Gastrocnemius medialis (tissue), 4 donors: Measurements from ENCODE around the gene PKP4. TPM values are rescaled to one million over a fixed set of nuclear protein-coding genes. Genes with fewer than 3 reads are reported as not detected.
"Not testable (repeated sequence)": the region's sequence is repeated elsewhere in the genome, so short reads cannot be mapped to it uniquely, and the experiment has no call there.

Experiments used
- ATAC-seq, 2 donors: fragments of 150-250 bp; one replicate each; pipeline ENCODE4 v1.9.1; 2016
- DNase-seq, 2 donors: peaks; one replicate each; pipeline ENCODE4 v3.0.0-alpha.2; 2019
- H3K27ac ChIP-seq, 4 donors: fragments of 200-600 bp; sonication (generic); 1 replicate in 1 of 4; 2 replicates in 3 of 4; pipeline ENCODE4 v1.5.1; 2016 to 2018; ENCODE audit warnings: mild to moderate bottlenecking in 2 of 4, moderate library complexity in 1 of 4
- H3K27me3 ChIP-seq, 3 donors: fragments of 200-600 bp; sonication (generic) in 2 of 3; 1 replicate in 1 of 3; 2 replicates in 2 of 3; pipeline versions ENCODE4 v1.5.1 to v1.6.0; 2016 to 2019; ENCODE audit warnings: mild to moderate bottlenecking in 1 of 3, moderate library complexity in 1 of 3
- H3K36me3 ChIP-seq, 2 donors: fragments of 200-600 bp; sonication (generic) in 1 of 2; one replicate each; pipeline ENCODE4 v1.5.1; 2017 to 2018
- H3K4me1 ChIP-seq, 2 donors: fragments of 200-600 bp; sonication (generic) in 1 of 2; one replicate each; pipeline ENCODE4 v1.5.1; 2016 to 2017; ENCODE audit warnings: mild to moderate bottlenecking in 2 of 2
- H3K4me3 ChIP-seq, 4 donors: fragments of 200-600 bp; sonication (generic) in 3 of 4; 1 replicate in 1 of 4; 2 replicates in 3 of 4; pipeline ENCODE4 v1.5.1; 2016 to 2019; ENCODE audit warnings: mild to moderate bottlenecking in 2 of 4
- H3K9me3 ChIP-seq, 3 donors: fragments of 200-600 bp; sonication (generic) in 2 of 3; 1 replicate in 1 of 3; 2 replicates in 2 of 3; pipeline ENCODE4 v1.5.1; 2016 to 2019
- CTCF ChIP-seq, 5 experiments: fragments of 450-650 bp in 3 of 5; fragments of 200-600 bp in 2 of 5; sonication (generic) in 2 of 5; IDR thresholded peaks in 4 of 5; conservative IDR thresholded peaks in 1 of 5; 1 replicate in 4 of 5; 2 replicates in 1 of 5; pipeline ENCODE4 v1.5.1; 2016 to 2019; ENCODE audit warnings: antibody characterized with exemption in 5 of 5, mild to moderate bottlenecking in 3 of 5, moderate library complexity in 3 of 5
- POLR2A ChIP-seq, 2 donors: fragments of 450-650 bp; IDR thresholded peaks; one replicate each; pipeline ENCODE4 v1.6.1; 2017; ENCODE audit warnings: antibody characterized with exemption in 2 of 2, mild to moderate bottlenecking in 2 of 2, moderate library complexity in 2 of 2
- in situ Hi-C, 4 donors: fragments of 200-750 bp; cut with MboI; loops; one replicate each; pipeline versions ENCODE4 v1.15.0 to v1.8.0; 2017; ENCODE audit warnings: low sequenced_read_pairs in 4 of 4
- intact Hi-C: fragments of 100-400 bp; cut with DNase I; formaldehyde crosslinking; loops from one replicate; pipeline ENCODE4 v1.15.1; 2023; ENCODE audit warnings: low total_unique reads
- total RNA-seq, 4 donors: library from RNA; depleted of rRNA; stranded (reverse); fragments of >200 nt; gene quantifications; one replicate each; pipeline versions ENCODE4 v1.1.0 to v1.2.3, GENCODE V29; 2016

The PKP4 gene
- total RNA-seq, 4 donors from 2014 or later: 15.3 to 36.0 (median 25.6) TPM

- intact Hi-C loops: no loop called here
- no peak for DNase-seq
These were observed 238.6 kb downstream of the PKP4 start for GRCh38 chr2:158695305-158695704.

GRCh38 chr2:158695744-158696143 is 239.0 kb downstream of the PKP4 start:
- H3K27ac ChIP-seq, in situ Hi-C loops, H3K36me3 ChIP-seq, H3K4me1 ChIP-seq, intact Hi-C loops, ATAC-seq, H3K4me3 ChIP-seq, H3K27me3 ChIP-seq, H3K9me3 ChIP-seq, DNase-seq: not testable (repeated sequence)

More at GRCh38 chr2:158695305-158695704, 238.6 kb downstream of the PKP4 start:
- in situ Hi-C loops: no loop called here
- ATAC-seq: no peak
- H3K4me3 ChIP-seq: no peak overlapping the region
- H3K27me3 ChIP-seq: no peaks in the 10 kb centered on the region
- H3K36me3 ChIP-seq: no peaks in the 10 kb centered on the region
- no peak for TF ChIP-seq POLR2A (IDR thresholded peaks at IDR 0.05)
- TF ChIP-seq CTCF (IDR thresholded peaks at IDR 0.05 in 4 of 5, conservative IDR thresholded peaks at IDR 0.05 in 1 of 5): no peak
- H3K27ac ChIP-seq: no peak overlapping the region
- H3K9me3 ChIP-seq: no peaks in the 10 kb centered on the region
- H3K4me1 ChIP-seq: no peaks in the 10 kb centered on the region

GRCh38 chr2:158699323-158699722 is 242.6 kb downstream of the PKP4 start:
- ATAC-seq (no peak), DNase-seq (no peak)
- in situ Hi-C loops: no loop called here
- H3K36me3 ChIP-seq: no peaks in the 10 kb centered on the region
- H3K4me1 ChIP-seq: no peaks in the 10 kb centered on the region
- H3K4me3 ChIP-seq: no peak overlapping the region
- no peak overlapping the region for H3K27ac ChIP-seq
- intact Hi-C loops: no loop called here
- no peaks in the 10 kb centered on the region for H3K27me3 ChIP-seq
- no peaks in the 10 kb centered on the region for H3K9me3 ChIP-seq
- TF ChIP-seq CTCF (IDR thresholded peaks at IDR 0.05 in 4 of 5, conservative IDR thresholded peaks at IDR 0.05 in 1 of 5) (no peak), POLR2A (IDR thresholded peaks at IDR 0.05) (no peak)

- DNase-seq (no peak), ATAC-seq (no peak)
- in situ Hi-C loops: no loop called here
- no peak for TF ChIP-seq POLR2A (IDR thresholded peaks at IDR 0.05)
- TF ChIP-seq CTCF (IDR thresholded peaks at IDR 0.05 in 4 of 5, conservative IDR thresholded peaks at IDR 0.05 in 1 of 5): no peak
- Histone ChIP-seq H3K4me1 (no peaks in the 10 kb centered on the region), H3K27me3 (no peaks in the 10 kb centered on the region), H3K9me3 (no peaks in the 10 kb centered on the region), H3K36me3 (no peaks in the 10 kb centered on the region), H3K27ac (no peak overlapping the region), H3K4me3 (no peak overlapping the region)
- intact Hi-C loops: no loop called here
These were observed 244.3 kb downstream of the PKP4 start for GRCh38 chr2:158701101-158701500.

GRCh38 chr2:158702740-158703139 is 246.0 kb downstream of the PKP4 start:
- TF ChIP-seq CTCF (IDR thresholded peaks at IDR 0.05 in 4 of 5, conservative IDR thresholded peaks at IDR 0.05 in 1 of 5): no peak
- TF ChIP-seq POLR2A (IDR thresholded peaks at IDR 0.05): no peak
- no peaks in the 10 kb centered on the region for H3K9me3 ChIP-seq
- H3K4me1 ChIP-seq: no peaks in the 10 kb centered on the region
- no peak overlapping the region for H3K27ac ChIP-seq
- H3K36me3 ChIP-seq: no peaks in the 10 kb centered on the region
- DNase-seq (no peak), ATAC-seq (no peak)
- in situ Hi-C loops: no loop called here
- H3K4me3 ChIP-seq: no peak overlapping the region
- intact Hi-C loops: no loop called here
- no peaks in the 10 kb centered on the region for H3K27me3 ChIP-seq

GRCh38 chr2:158704724-158705465 is 248.1 kb downstream of the PKP4 start:
- H3K27me3 ChIP-seq, H3K4me1 ChIP-seq, H3K4me3 ChIP-seq, H3K36me3 ChIP-seq, in situ Hi-C loops, H3K27ac ChIP-seq, H3K9me3 ChIP-seq, ATAC-seq, intact Hi-C loops, DNase-seq: not testable (repeated sequence)
